Inferior parietal cortex (tissue), 1 donor: ENCODE data around the gene ARL3.
"Not testable (repeated sequence)": the region's sequence is repeated elsewhere in the genome, so short reads cannot be mapped to it uniquely, and the experiment has no call there.

ENCODE experiments used
- DNase-seq: peaks from one replicate; pipeline ENCODE4 v3.0.0-alpha.2; 2016; ENCODE audit errors: extremely low spot score

The ARL3 gene, protein sequence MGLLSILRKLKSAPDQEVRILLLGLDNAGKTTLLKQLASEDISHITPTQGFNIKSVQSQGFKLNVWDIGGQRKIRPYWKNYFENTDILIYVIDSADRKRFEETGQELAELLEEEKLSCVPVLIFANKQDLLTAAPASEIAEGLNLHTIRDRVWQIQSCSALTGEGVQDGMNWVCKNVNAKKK

DNA sequence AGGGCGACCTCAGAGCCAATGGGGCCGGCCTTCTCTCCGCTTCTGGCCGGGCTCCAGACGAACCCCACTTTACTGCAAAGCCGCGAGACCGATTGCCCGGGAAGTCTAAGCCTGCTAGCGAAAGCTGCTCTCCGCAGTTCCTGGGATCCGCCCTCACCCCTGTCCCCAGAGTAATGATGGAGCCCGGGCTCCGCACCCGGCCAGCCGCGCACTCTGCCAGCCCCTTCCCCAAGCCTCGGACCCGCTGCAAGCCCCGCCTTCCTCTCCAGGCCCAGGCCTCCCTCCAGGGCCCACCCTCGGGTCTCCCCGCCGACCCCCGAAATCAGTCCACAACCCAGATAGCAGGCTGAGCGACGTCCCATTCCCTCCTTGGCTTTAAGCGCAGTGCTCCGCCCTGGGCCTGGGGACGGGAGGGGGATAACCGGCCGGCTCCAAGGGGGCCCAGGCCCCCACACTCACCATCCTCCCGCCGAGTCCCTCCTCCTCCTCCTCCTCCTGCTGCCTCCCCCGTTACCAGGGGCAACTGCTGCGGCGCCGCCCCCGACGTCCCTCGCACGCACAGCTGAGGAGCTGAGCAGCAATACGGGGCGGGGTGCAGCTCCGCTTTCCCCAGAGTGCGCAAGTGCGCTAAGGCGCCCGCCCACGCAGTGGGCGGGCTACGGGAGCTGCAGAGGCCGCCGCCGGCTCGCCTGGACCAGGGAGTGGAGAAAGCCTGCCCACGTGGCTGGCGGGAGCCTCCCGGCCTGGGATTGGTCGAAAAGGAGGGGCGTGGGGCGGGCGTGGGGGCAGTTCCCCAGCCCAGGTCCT, at the start of gene ARL3:
Gene ARL3, minus strand, starts transcription at position 584 of the 807 bp plus-strand sequence. Its CDS starts 122 bp downstream, at position 462.
- peak; percentile 98 for DNase-seq

GRCh38 chr10:102763037-102763607, 48.9 kb upstream of the ARL3 start:
- DNase-seq = no peak

- DNase-seq = no peak
These were observed 48.3 kb upstream of the ARL3 start for GRCh38 chr10:102762401-102763015.

GRCh38 chr10:102761981-102762380, 47.8 kb upstream of the ARL3 start:
- DNase-seq = no peak

DNA sequence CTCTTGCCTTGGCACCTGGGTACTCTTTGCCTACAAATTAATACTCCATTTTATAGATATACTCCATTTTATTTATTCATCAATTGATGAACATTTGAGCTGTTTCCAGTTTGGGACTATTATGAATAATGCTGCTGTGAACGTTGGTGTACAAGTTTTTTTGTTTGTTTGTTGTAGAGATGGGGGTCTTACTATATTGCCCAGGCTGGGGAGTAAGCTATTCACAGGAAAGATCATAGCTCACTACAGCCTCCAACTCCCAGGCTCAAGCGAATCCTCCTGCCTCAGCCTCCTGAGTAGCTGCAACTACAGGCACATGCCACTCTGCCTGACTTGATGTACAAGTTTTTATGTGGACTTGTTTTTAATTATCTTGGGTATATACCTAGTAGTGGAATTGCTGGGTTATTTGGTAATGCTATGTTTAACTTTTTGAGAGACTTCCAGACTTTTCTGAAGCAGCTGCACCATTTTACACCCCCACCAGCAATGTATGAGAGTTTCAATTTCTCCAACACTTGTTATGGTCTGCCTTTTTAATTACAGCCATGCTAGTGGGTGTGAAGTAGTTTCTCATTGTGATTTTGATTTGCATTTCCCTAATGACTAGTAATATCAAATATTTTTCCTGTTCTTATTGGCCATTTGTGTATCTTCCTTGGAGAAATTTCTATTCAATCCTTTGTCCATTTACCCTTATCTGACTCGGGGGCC, 45.5 kb upstream of the ARL3 start:
- no peak for DNase-seq

DNA sequence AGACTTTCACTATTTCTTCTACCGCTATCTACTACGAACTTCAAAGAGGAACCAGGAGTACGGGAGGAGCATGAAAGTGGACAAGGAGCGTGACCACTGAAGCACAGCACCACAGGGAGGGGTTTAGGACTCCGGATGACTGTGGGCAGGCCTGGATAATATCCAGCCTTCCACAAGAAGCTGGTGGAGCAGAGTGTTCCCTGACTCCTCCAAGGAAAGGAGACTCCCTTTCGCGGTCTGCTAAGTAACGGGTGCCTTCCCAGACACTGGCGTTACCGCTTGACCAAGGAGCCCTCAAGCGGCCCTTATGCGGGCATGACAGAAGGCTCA, 44.7 kb upstream of the ARL3 start:
- DNase-seq = not testable (repeated sequence)

- DNase-seq = no peak
These were observed 44.2 kb upstream of the ARL3 start for GRCh38 chr10:102758240-102758932.

DNA sequence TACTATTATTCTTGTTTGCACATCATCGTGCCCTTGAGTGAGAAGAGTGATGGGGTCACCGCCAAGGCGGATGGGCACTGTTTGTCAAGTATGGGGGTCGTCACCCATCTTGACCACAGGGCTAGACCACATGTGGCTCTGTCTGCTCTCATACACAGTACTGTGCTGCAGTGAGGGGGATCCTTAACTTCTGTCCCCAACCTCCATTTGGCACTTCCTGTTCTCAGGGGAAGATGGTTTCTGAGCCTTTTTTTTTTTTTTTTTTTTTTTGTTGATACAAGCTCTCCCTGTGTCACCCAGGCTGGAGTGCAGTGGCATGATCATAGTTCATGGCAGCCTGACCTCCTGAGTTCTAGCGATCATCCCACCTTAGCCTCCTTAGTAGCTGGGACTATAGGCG, 43.1 kb upstream of the ARL3 start:
- DNase-seq = no peak

GRCh38 chr10:102753718-102754117, 39.5 kb upstream of the ARL3 start:
- DNase-seq = no peak

DNA sequence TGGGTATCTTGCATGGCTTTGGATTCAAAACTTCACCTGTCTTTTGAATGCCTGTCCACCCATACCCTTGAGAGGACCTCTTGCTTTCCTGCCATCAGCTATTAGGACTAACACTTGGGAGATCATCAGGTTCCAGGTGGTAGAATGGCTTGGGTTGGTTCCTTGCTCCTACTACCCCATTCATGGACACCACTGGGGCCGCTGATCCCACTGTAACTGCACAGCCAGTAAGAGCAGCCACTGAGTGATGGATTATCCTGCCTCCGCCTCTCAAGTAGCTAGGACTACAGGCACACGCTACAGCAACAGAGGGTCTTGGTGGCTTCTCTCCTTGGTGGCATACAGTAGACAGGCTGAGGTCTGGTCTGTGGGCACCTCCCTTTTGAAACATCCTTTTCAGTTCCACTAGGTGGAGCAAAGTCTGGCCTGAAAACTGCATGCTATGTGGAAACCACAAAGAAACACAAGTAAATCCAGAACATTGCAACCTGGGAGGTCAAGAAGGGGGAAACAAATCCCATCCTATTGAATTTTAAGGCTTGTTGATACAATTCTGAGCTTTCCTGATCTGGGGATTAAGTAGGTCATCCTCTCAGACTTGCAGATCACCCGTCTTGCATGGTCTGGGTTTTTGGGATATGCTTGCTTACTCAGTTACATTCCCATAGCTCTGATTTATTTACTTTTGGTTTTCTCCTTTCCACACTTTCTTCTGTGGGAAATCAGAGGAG, 38.9 kb upstream of the ARL3 start:
- no peak for DNase-seq

GRCh38 chr10:102752266-102752930, 38.2 kb upstream of the ARL3 start:
- DNase-seq = no peak

GRCh38 chr10:102745157-102745556, 31.0 kb upstream of the ARL3 start:
- no peak for DNase-seq

GRCh38 chr10:102744374-102745051, 30.3 kb upstream of the ARL3 start:
- DNase-seq = no peak

- DNase-seq = peak; percentile 99
These were observed 29.6 kb upstream of the ARL3 start, which contains the start of gene WBP1L for GRCh38 chr10:102743588-102744373. Gene WBP1L (plus strand): TSS chr10:102743948. CDS start chr10:102744054, 106 bp downstream.

DNA sequence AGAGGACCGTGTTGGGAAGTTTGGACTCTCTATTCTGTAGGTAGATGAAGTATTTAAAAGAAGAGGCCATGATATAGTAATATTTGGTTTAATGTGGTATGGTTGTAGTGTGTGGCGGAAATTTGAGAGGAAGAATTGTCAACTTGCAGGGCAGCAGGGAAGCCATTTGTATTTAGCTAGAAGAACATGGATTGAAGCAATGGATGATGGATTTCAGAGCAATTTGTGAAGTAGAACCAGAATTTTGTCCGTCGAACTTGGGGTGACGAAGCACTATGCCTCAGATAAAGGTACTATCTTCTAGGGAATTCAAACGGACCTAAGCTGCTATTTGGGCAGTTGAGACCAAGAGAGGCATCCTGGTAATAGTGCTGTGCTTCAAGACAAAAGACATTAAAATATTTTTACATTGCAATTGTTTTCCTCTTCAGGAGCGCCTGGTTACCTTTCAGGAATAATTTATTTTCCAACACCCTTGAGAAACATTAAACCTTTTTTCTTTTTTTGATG, 28.9 kb upstream of the ARL3 start:
- no peak for DNase-seq

DNA sequence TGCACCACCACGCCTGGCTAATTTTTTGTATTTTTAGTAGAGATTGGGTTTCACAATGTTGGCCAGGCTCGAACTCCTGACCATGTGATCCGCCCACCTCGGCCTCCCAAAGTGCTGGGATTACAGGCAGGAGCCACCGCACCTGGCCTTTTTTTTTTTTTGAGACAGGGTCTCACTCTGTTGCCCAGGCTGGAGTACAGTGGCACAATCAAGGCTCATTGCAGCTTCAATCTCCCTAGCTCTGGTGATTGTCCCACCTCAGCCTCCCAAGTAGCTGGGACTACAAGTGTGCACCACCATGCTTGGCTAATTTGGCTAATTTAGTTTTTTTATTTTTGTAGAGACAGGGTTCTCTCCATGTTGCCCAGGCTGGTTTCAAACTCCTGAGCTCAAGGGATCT, 28.1 kb upstream of the ARL3 start:
- not testable (repeated sequence) for DNase-seq

DNA sequence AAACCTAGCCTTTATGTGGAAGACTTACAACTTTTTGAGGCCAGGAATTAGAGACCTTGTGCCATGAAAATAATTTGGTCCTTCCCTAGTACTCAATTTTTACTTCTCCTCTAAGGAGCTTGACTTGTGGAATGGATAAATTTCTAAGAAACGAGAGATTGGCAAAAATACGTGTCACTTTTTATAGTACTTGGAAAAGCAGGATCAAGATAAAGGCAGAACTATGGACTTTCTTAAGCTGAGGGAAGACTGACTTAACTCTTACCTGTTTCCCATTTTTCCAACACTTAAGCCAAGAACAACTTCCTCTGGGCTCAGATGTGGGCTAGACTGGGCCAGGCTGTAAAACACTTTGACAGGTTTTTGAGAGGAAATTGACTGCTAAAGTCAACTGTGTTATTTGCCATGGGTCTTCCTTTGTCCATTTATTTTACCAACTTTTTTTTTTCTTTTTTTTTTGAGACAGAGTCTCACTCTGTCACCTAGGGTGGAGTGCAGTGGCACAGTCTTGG, 27.6 kb upstream of the ARL3 start:
- no peak for DNase-seq

GRCh38 chr10:102740229-102740628, 26.0 kb upstream of the ARL3 start:
- no peak for DNase-seq
